Left lung (tissue), 14 donors: ENCODE results near the gene MYG1. TPM values are rescaled to one million over a fixed set of nuclear protein-coding genes. Genes with fewer than 3 reads are reported as not detected.

ENCODE experiments used
- ATAC-seq: fragments of 200-7000 bp; cut with Tn5 transposase; one replicate; pipeline ENCODE4 v1.9.1; 2020; ENCODE audit warnings: moderate library complexity
- DNase-seq, 4 donors: peaks; one replicate each; pipeline ENCODE4 v3.0.0-alpha.2; 2013 to 2020
- H3K27ac ChIP-seq, 2 donors: fragments of 200-600 bp; sonication (generic) in 1 of 2; one replicate each; pipeline versions ENCODE4 v1.5.0 to v1.8.0; 2020 to 2021
- H3K27me3 ChIP-seq, 2 donors: fragments of 200-600 bp; sonication (generic) in 1 of 2; one replicate each; pipeline versions ENCODE4 v1.5.0 to v1.8.0; 2020 to 2021
- H3K36me3 ChIP-seq, 2 donors: fragments of 200-600 bp; sonication (generic) in 1 of 2; one replicate each; pipeline versions ENCODE4 v1.5.0 to v1.8.0; 2020 to 2021
- H3K4me1 ChIP-seq, 2 donors: fragments of 200-600 bp; one replicate each; pipeline ENCODE4 v1.8.0; 2021
- H3K4me3 ChIP-seq, 2 donors: fragments of 200-600 bp; sonication (generic) in 1 of 2; one replicate each; pipeline versions ENCODE4 v1.5.0 to v1.8.0; 2020 to 2021; ENCODE audit warnings: mild to moderate bottlenecking in 1 of 2
- H3K9me3 ChIP-seq, 2 donors: fragments of 200-600 bp; sonication (generic) in 1 of 2; one replicate each; pipeline versions ENCODE4 v1.5.0 to v1.8.0; 2020 to 2021
- intact Hi-C, 2 donors: fragments of 100-400 bp; cut with DNase I; formaldehyde crosslinking; loops; one replicate each; pipeline versions ENCODE4 v1.11.2 to v1.14.2; 2022
- long read RNA-seq, 12 donors: library from polyadenylated mRNA in 2 of 12; unstranded in 2 of 12; transcript quantifications; one replicate each; pipeline ENCODE4 v2.0.0 and lab custom pipeline, GENCODE V29; 2019 to 2026
- polyA plus RNA-seq, 6 donors: library from polyadenylated mRNA; unstranded; fragments of 120-200 nt; gene quantifications; one replicate each; pipeline ENCODE4 v1.2.1, GENCODE V29; 2013; ENCODE audit not compliant: insufficient read length in 6 of 6
- total RNA-seq, 2 donors: library from RNA; stranded (reverse); fragmentation: NEBNext Ultra II Directional; extraction: Animal tissue kit (Norgen Biotek cat#: 25700); gene quantifications; one replicate each; pipeline ENCODE4 v1.2.1, GENCODE V29; 2021
- TF ChIP-seq, protein P1 (sequence below), 2 donors: fragments of 200-600 bp; sonication (generic) in 1 of 2; IDR thresholded peaks; one replicate each; pipeline versions ENCODE4 v1.5.0 to v1.8.0; 2021; ENCODE audit warnings: antibody characterized with exemption in 2 of 2
- donor health status: DM: no; HTN: yes; CAD: no.
- donor health status: DM: no; HTN: no; CAD: no.

MYG1 gene
- total RNA-seq: 10 to 100 TPM; 27.7 to 45.2 TPM
- 10 to 100 TPM; 40.2 to 51.0 (median 48.5) TPM for polyA plus RNA-seq
- long read RNA-seq, donor 1, transcript C12orf10-201 (7 exons, 1,192 nt): major isoform, 19 of 33 reads
- long read RNA-seq, donor 1, partial matches to known transcripts: 6 of 33 reads
- long read RNA-seq, donor 1, other reads (novel, unspliced or antisense): 0 of 33 reads
- long read RNA-seq, donor 2, transcript C12orf10-201 (7 exons, 1,192 nt): major isoform, 19 of 28 reads
- long read RNA-seq, donor 2, partial matches to known transcripts: 0 of 28 reads
- long read RNA-seq, donor 2, other reads (novel, unspliced or antisense): 0 of 28 reads
- long read RNA-seq, donor 3, transcript C12orf10-201 (7 exons, 1,192 nt): major isoform, 19 of 32 reads
- long read RNA-seq, donor 3, partial matches to known transcripts: 5 of 32 reads
- long read RNA-seq, donor 3, other reads (novel, unspliced or antisense): 0 of 32 reads
- long read RNA-seq, donor 4, transcript C12orf10-201 (7 exons, 1,192 nt): major isoform, 43 of 51 reads
- long read RNA-seq, donor 4, partial matches to known transcripts: 3 of 51 reads
- long read RNA-seq, donor 4, other reads (novel, unspliced or antisense): 2 of 51 reads
- long read RNA-seq, donor 5, transcript C12orf10-201 (7 exons, 1,192 nt): major isoform, 11 of 20 reads
- long read RNA-seq, donor 5, partial matches to known transcripts: 0 of 20 reads
- long read RNA-seq, donor 5, other reads (novel, unspliced or antisense): 0 of 20 reads
- long read RNA-seq, donor 6, transcript C12orf10-201 (7 exons, 1,192 nt): major isoform, 22 of 30 reads
- long read RNA-seq, donor 6, partial matches to known transcripts: 0 of 30 reads
- long read RNA-seq, donor 6, other reads (novel, unspliced or antisense): 0 of 30 reads
- long read RNA-seq, donor 7, transcript C12orf10-201 (7 exons, 1,192 nt): major isoform, 10 of 14 reads
- long read RNA-seq, donor 7, partial matches to known transcripts: 0 of 14 reads
- long read RNA-seq, donor 7, other reads (novel, unspliced or antisense): 0 of 14 reads
- long read RNA-seq, donor 8, transcript C12orf10-201 (7 exons, 1,192 nt): major isoform, 9 of 14 reads
- long read RNA-seq, donor 8, partial matches to known transcripts: 0 of 14 reads
- long read RNA-seq, donor 8, other reads (novel, unspliced or antisense): 0 of 14 reads
- long read RNA-seq, donor 9: 0 reads
- long read RNA-seq, donor 10, transcript C12orf10-205 (6 exons, 1,369 nt): minor isoform, 8 of 122 reads
- long read RNA-seq, donor 10, transcript C12orf10-201 (7 exons, 1,192 nt): major isoform, 108 of 122 reads
- long read RNA-seq, donor 10, partial matches to known transcripts: 1 of 122 reads
- long read RNA-seq, donor 10, other reads (novel, unspliced or antisense): 4 of 122 reads
- long read RNA-seq, donor 11, transcript C12orf10-205 (6 exons, 1,369 nt): minor isoform, 9 of 42 reads
- long read RNA-seq, donor 11, transcript C12orf10-201 (7 exons, 1,192 nt): major isoform, 18 of 42 reads
- long read RNA-seq, donor 11, partial matches to known transcripts: 7 of 42 reads
- long read RNA-seq, donor 11, other reads (novel, unspliced or antisense): 0 of 42 reads
- long read RNA-seq, donor 12, transcript C12orf10-201 (7 exons, 1,192 nt): major isoform, 13 of 25 reads
- long read RNA-seq, donor 12, partial matches to known transcripts: 5 of 25 reads
- long read RNA-seq, donor 12, other reads (novel, unspliced or antisense): 0 of 25 reads

DNA sequence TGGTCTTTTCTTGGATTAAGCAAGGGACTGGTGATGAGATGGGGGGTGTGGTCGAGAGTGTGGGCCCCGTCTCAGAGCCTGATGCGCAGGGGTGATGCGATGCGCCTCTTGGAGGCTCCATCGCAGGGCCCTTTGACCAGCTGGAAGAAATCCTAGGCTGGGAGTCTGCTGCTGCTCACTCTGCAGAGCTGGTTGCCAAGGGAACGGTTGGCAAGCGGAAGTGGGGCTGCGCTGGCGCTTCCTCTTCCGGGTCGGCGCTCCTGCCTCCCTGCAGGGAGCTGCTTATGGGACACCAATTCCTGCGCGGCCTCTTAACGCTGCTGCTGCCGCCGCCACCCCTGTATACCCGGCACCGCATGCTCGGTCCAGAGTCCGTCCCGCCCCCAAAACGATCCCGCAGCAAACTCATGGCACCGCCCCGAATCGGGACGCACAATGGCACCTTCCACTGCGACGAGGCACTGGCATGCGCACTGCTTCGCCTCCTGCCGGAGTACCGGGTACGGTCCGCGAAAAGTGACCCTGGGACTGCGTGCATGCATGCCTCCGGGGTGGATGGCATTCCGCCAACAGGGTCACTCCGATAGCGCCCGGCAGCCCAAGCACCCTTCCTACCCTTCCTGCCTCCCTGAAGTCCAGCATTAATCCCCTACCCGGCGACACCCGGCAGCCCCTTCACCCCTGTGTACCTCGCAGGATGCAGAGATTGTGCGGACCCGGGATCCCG is at the start of gene MYG1:
Gene MYG1 (plus strand): TSS at position 242 of the 727 bp plus-strand sequence. CDS start 43 bp downstream, at position 285.
- peak; percentile 88 to 97 (median 92) for DNase-seq
- peak within 1 kb of the TSS; percentile 48 to 73 for H3K4me3 ChIP-seq
- TF ChIP-seq, protein P1, sequence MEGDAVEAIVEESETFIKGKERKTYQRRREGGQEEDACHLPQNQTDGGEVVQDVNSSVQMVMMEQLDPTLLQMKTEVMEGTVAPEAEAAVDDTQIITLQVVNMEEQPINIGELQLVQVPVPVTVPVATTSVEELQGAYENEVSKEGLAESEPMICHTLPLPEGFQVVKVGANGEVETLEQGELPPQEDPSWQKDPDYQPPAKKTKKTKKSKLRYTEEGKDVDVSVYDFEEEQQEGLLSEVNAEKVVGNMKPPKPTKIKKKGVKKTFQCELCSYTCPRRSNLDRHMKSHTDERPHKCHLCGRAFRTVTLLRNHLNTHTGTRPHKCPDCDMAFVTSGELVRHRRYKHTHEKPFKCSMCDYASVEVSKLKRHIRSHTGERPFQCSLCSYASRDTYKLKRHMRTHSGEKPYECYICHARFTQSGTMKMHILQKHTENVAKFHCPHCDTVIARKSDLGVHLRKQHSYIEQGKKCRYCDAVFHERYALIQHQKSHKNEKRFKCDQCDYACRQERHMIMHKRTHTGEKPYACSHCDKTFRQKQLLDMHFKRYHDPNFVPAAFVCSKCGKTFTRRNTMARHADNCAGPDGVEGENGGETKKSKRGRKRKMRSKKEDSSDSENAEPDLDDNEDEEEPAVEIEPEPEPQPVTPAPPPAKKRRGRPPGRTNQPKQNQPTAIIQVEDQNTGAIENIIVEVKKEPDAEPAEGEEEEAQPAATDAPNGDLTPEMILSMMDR (IDR thresholded peaks at IDR 0.05): no peak
- peaks cover 0 to 43% of the 10 kb centered on the region in 2 donors for H3K36me3 ChIP-seq
- no peaks in the 10 kb centered on the region for H3K9me3 ChIP-seq
- peaks cover 26 to 73% of the 10 kb centered on the region in 2 donors for H3K4me1 ChIP-seq
- intact Hi-C loops: no loop called here
- peak within 1 kb of the TSS; percentile 70 to 91 for H3K27ac ChIP-seq
- H3K27me3 ChIP-seq: no peaks in the 10 kb centered on the region
- ATAC-seq: peak; percentile 83

DNA sequence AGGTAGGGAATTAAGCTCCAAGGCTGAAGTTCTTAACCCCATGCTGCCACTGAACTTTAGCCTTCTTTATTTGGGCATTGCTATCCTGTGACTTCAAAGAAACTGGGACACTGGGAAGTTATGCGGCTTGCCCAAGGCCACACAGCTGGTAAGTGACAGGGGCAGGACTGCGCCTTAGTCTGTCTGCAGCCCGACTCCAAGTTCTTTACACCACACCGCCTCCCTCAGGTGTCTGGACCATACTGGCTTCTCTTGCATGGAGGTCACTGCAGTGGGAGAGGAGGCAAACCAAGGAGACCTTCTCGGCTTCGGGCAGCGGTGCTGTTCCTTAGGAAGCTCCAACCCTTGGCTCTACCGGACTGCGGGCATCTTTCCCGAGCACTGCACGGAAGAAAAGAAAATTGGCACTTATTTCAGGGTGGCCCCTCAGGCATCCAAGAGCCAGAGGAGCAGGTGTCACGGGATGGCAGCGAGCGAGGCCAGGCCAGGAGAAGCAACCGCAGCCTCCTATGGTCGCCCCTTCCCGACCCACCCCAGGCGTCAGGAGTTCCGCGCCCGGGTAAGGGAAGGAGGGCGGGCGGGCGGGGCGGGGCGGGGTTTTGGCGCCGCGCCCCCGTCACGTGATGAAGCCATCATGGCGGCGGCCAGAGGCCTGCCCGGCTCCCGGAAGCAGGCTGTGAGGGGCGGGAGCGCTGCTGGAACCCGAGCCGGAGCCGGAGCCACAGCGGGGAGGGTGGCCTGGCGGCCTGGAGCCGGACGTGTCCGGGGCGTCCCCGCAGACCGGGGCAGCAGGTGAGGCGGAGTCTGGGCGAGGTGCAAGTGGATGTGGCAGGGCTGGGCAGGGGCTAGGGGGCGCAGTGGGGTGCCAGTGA is 47.8 kb upstream of the MYG1 start:
- TF ChIP-seq, protein P1 (IDR thresholded peaks at IDR 0.05): peak; percentile 12 to 16
- Histone ChIP-seq H3K27ac (peak overlapping the region; percentile 86 to 90), H3K4me3 (peak overlapping the region; percentile 89 to 92), H3K4me1 (peaks cover 16 to 41% of the 10 kb centered on the region in 2 donors), H3K27me3 (no peaks in the 10 kb centered on the region), H3K9me3 (no peaks in the 10 kb centered on the region), H3K36me3 (peaks cover 0 to 23% of the 10 kb centered on the region in 2 donors)
- ATAC-seq (peak; percentile 91), DNase-seq (peak; percentile 69 to 95 (median 82))
- intact Hi-C loops: no loop called here

GRCh38 chr12:53252349-53252916 is 47.1 kb upstream of the MYG1 start:
- peak overlapping the region; percentile 89 to 92 for H3K4me3 ChIP-seq
- DNase-seq: peak in 3 of 4 donors; percentile 44 to 70 (median 60)
- TF ChIP-seq, protein P1 (IDR thresholded peaks at IDR 0.05): no peak
- peaks cover 0 to 23% of the 10 kb centered on the region in 2 donors for H3K36me3 ChIP-seq
- ATAC-seq: peak; percentile 54
- H3K27me3 ChIP-seq: no peaks in the 10 kb centered on the region
- H3K27ac ChIP-seq: peak overlapping the region; percentile 86 to 90
- no peaks in the 10 kb centered on the region for H3K9me3 ChIP-seq
- intact Hi-C loops: no loop called here
- H3K4me1 ChIP-seq: peaks cover 16 to 41% of the 10 kb centered on the region in 2 donors
